Central memory CD8-positive, alpha-beta T cell (primary cell): Measurements from ENCODE around the gene FADD.
"Not testable (repeated sequence)": the region's sequence is repeated elsewhere in the genome, so short reads cannot be mapped to it uniquely, and the experiment has no call there.

Source experiments
- ATAC-seq: fragments of 150-1000 bp; cut with Tn5 transposase; replicated peaks from 2 replicates; pipeline ENCODE4 v1.10.0; 2022; ENCODE audit warnings: mild to moderate bottlenecking, moderate FRiP score, moderate number of reproducible peaks; ENCODE audit not compliant: poor library complexity, severe bottlenecking; ENCODE audit errors: extremely low read depth
- DNase-seq, 2 donors: peaks; one replicate each; pipeline ENCODE4 v3.0.0; 2021; ENCODE audit warnings: low spot score in 2 of 2
- H3K27ac Mint-ChIP-seq: one replicate; pipeline ENCODE4 v1.8.0; 2022; ENCODE audit warnings: low read depth, mild to moderate bottlenecking, moderate library complexity, mixed read lengths
- H3K27me3 Mint-ChIP-seq: one replicate; pipeline ENCODE4 v1.8.0; 2022; ENCODE audit warnings: mixed read lengths
- H3K36me3 Mint-ChIP-seq: one replicate; pipeline ENCODE4 v1.8.0; 2022; ENCODE audit warnings: mild to moderate bottlenecking, moderate library complexity, mixed read lengths; ENCODE audit not compliant: insufficient read depth
- H3K4me1 Mint-ChIP-seq: one replicate; pipeline ENCODE4 v1.8.0; 2022; ENCODE audit warnings: mixed read lengths
- H3K4me3 Mint-ChIP-seq: one replicate; pipeline ENCODE4 v1.8.0; 2022; ENCODE audit warnings: mild to moderate bottlenecking, moderate library complexity, mixed read lengths
- H3K9me3 Mint-ChIP-seq: one replicate; pipeline ENCODE4 v1.8.0; 2022; ENCODE audit warnings: mixed read lengths

The FADD gene

DNA sequence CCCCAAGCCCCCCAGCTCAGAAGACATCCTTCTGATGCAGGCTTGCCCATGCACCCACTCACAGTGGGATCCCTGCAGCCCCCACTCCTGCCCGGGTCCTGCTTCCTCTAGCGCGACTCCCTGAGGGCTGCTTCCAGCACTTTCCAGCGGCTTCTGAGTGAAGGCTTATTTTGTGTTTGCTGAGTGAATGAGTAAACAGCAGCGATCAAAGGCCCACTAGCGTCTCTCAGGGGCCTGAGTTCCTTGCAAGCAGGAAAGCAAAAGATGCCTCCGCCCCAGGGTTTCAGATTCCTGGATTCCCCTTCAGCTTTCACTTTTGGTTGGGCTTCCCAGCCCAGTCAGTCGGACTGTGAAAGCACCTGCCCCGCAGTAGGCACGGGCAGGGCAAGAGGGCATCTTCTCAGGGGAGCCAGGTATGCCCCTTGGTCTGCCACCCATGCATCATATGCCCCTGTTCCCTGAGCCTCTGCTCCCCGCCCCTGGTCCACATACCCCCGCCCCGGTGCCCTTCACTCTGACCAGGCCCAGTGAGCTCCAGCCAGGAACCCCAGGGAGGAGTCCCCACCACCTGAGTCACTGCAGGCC, 9.2 kb downstream of the FADD start:
- Mint-ChIP-seq H3K4me3 (no peak overlapping the region), H3K27me3 (no peaks in the 10 kb centered on the region), H3K36me3 (peaks cover 15% of the 10 kb centered on the region), H3K4me1 (peaks cover 19% of the 10 kb centered on the region), H3K27ac (no peak overlapping the region), H3K9me3 (no peaks in the 10 kb centered on the region)
- ATAC-seq (no peak), DNase-seq (no peak)

GRCh38 chr11:70217388-70217787, 14.3 kb downstream of the FADD start:
- H3K36me3 Mint-ChIP-seq, H3K4me1 Mint-ChIP-seq, ATAC-seq: not testable (repeated sequence)

DNA sequence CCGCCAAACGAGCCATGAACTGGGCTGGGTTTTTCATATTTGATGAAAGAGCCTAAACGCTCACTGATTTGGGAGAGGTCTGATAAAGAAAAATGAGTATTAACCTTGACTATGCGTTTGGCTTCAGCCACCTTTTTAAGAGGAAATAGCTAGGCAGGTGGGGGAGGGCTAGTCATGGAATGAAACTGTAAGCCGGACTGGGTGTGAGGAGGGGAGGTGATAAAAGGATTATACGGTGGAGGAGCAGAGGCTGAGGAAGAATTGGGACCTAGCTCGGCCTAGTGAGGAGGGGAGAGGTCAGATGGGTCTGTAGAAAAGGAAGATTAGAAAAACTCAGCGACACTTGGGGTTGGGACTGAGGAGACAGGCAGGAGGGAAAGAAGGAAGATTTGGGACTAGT, 15.0 kb downstream of the FADD start:
- DNase-seq, H3K4me1 Mint-ChIP-seq, ATAC-seq, H3K4me3 Mint-ChIP-seq, H3K27me3 Mint-ChIP-seq, H3K9me3 Mint-ChIP-seq, H3K27ac Mint-ChIP-seq, H3K36me3 Mint-ChIP-seq: not testable (repeated sequence)

More at GRCh38 chr11:70217388-70217787, 14.3 kb downstream of the FADD start:
- not testable (repeated sequence) for H3K27me3 Mint-ChIP-seq, H3K4me3 Mint-ChIP-seq, H3K27ac Mint-ChIP-seq, H3K9me3 Mint-ChIP-seq, DNase-seq

DNA sequence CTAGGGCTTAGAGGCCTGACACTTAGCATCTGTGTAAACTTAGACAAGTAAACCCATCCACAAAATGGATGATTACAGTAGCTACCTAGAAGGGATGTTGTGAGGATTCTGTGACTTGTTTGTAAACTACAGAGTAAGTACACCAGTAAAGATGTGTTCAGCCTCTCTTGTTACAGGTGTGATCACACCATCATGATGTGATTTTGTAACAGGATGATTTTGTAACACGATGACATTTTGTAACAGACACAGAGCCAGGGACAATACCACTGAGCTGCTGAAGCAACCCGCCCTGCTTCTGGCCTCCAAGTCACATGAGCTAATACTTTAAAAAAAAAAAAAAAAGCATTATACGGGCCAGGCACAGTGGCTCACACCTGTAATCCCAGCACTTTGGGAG, 17.0 kb downstream of the FADD start:
- Mint-ChIP-seq H3K4me3 (no peak overlapping the region), H3K36me3 (no peaks in the 10 kb centered on the region), H3K27ac (no peak overlapping the region), H3K4me1 (no peaks in the 10 kb centered on the region), H3K27me3 (peaks cover 14% of the 10 kb centered on the region), H3K9me3 (no peaks in the 10 kb centered on the region)
- ATAC-seq: no peak
- DNase-seq: no peak

GRCh38 chr11:70220920-70221319, 17.8 kb downstream of the FADD start:
- DNase-seq (no peak), ATAC-seq (no peak)
- Mint-ChIP-seq H3K36me3 (no peaks in the 10 kb centered on the region), H3K27ac (no peak overlapping the region), H3K4me3 (no peak overlapping the region), H3K4me1 (no peaks in the 10 kb centered on the region), H3K9me3 (no peaks in the 10 kb centered on the region), H3K27me3 (peaks cover 18% of the 10 kb centered on the region)

- ATAC-seq: no peak
- Mint-ChIP-seq H3K27me3 (peaks cover 18% of the 10 kb centered on the region), H3K27ac (no peak overlapping the region), H3K9me3 (no peaks in the 10 kb centered on the region), H3K36me3 (no peaks in the 10 kb centered on the region), H3K4me1 (no peaks in the 10 kb centered on the region), H3K4me3 (no peak overlapping the region)
- DNase-seq: no peak
Measured at GRCh38 chr11:70225681-70226177, 22.6 kb downstream of the FADD start.

DNA sequence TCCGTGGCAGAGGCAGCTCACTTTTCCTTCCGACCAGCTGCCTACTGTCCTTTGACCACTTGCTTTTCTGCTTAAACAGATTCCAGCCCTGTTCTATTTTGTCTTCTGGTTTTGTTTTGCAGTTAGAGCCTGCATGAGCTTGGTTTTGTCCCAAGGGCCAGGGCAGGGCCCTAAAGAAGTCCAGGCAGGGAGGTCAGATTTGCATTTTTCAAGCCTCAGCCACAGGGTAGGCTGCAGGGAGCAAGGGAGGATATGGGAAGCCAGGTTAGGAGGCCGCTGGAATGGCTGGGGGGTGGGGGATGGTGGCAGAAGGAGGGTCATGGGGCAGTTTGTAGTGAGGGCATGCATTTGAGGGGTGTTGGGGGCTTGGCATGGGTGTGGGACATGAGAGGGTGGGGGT, 23.1 kb downstream of the FADD start:
- H3K9me3 Mint-ChIP-seq: no peaks in the 10 kb centered on the region
- no peaks in the 10 kb centered on the region for H3K4me1 Mint-ChIP-seq
- H3K27me3 Mint-ChIP-seq: peaks cover 18% of the 10 kb centered on the region
- ATAC-seq (no peak), DNase-seq (no peak)
- no peaks in the 10 kb centered on the region for H3K36me3 Mint-ChIP-seq
- H3K27ac Mint-ChIP-seq: no peak overlapping the region
- no peak overlapping the region for H3K4me3 Mint-ChIP-seq

GRCh38 chr11:70226967-70227366, 23.9 kb downstream of the FADD start:
- H3K4me1 Mint-ChIP-seq: no peaks in the 10 kb centered on the region
- no peak for DNase-seq
- H3K27ac Mint-ChIP-seq: no peak overlapping the region
- no peak for ATAC-seq
- H3K27me3 Mint-ChIP-seq: peaks cover 21% of the 10 kb centered on the region
- H3K36me3 Mint-ChIP-seq: no peaks in the 10 kb centered on the region
- no peak overlapping the region for H3K4me3 Mint-ChIP-seq
- no peaks in the 10 kb centered on the region for H3K9me3 Mint-ChIP-seq

DNA sequence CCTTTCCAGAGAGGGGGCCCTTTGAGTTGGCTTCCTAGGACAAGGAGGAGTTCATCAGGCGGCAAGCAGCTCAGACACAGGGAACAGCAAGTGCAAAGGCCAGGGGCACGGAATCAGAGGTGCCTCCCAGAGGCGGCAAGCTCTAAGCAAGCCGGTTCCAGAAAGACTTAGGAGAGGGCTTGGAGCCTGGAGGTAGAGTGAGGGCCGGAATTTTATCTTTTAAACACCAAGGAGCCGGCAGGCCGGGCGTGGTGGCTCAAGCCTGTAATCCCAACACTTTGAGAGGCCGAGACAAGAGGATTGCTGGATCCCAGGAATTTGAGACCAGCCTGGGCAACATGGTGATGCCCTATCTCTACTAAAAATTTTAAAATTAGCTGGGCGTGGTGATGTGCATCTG, 26.6 kb downstream of the FADD start:
- Mint-ChIP-seq H3K27me3 (peaks cover 37% of the 10 kb centered on the region), H3K27ac (no peak overlapping the region), H3K9me3 (no peaks in the 10 kb centered on the region), H3K36me3 (no peaks in the 10 kb centered on the region), H3K4me1 (no peaks in the 10 kb centered on the region), H3K4me3 (no peak overlapping the region)
- no peak for DNase-seq
- ATAC-seq: no peak

GRCh38 chr11:70230151-70230839, 27.2 kb downstream of the FADD start:
- H3K27ac Mint-ChIP-seq: no peak overlapping the region
- H3K9me3 Mint-ChIP-seq: no peaks in the 10 kb centered on the region
- no peaks in the 10 kb centered on the region for H3K36me3 Mint-ChIP-seq
- no peak for ATAC-seq
- H3K4me3 Mint-ChIP-seq: no peak overlapping the region
- DNase-seq: no peak
- no peaks in the 10 kb centered on the region for H3K4me1 Mint-ChIP-seq
- H3K27me3 Mint-ChIP-seq: peaks cover 31% of the 10 kb centered on the region

- DNase-seq: no peak
- no peaks in the 10 kb centered on the region for H3K9me3 Mint-ChIP-seq
- H3K27ac Mint-ChIP-seq: no peak overlapping the region
- H3K36me3 Mint-ChIP-seq: no peaks in the 10 kb centered on the region
- H3K27me3 Mint-ChIP-seq: peaks cover 29% of the 10 kb centered on the region
- H3K4me1 Mint-ChIP-seq: no peaks in the 10 kb centered on the region
- ATAC-seq: no peak
- H3K4me3 Mint-ChIP-seq: no peak overlapping the region
Measured at GRCh38 chr11:70230840-70231710, 28.0 kb downstream of the FADD start.

GRCh38 chr11:70233034-70233433, 29.9 kb downstream of the FADD start:
- ATAC-seq (no peak), DNase-seq (no peak)
- Mint-ChIP-seq H3K4me1 (no peaks in the 10 kb centered on the region), H3K27me3 (peaks cover 29% of the 10 kb centered on the region), H3K36me3 (no peaks in the 10 kb centered on the region), H3K27ac (no peak overlapping the region), H3K9me3 (no peaks in the 10 kb centered on the region), H3K4me3 (no peak overlapping the region)
